K562 (cell line): ENCODE measurements around the gene CASR. TPM values are rescaled to one million over a fixed set of nuclear protein-coding genes. Genes with fewer than 3 reads are reported as not detected.

ENCODE experiments used
- ATAC-seq: fragments of 200-7000 bp; cut with Tn5 transposase; 3 replicates; pipeline ENCODE4 v1.9.1; 2020; ENCODE audit warnings: moderate library complexity
- BruUV-seq: library from RNA; stranded (reverse); fragments of 400-500 nt; replicated peaks from 2 replicates; lab custom pipeline; 2021; lab: Mats Ljungman, UMichigan
- CTCF ChIA-PET: fragments of 300-600 bp; formaldehyde crosslinking; extraction: SDS; loops from one replicate; lab custom pipeline; 2021; ENCODE audit warnings: low intra/inter-chr PET ratio; lab: Yijun Ruan, JAX
- POLR2A ChIA-PET: fragments of 300-600, 350-650 bp; sonication (Branson Sonifier 250); formaldehyde crosslinking; extraction: SDS; loops from one replicate; lab custom pipeline; 2021; ENCODE audit warnings: antibody characterized with exemption, inconsistent platforms; lab: Yijun Ruan, JAX
- DNase-seq, 4 experiments: peaks; one replicate each; pipeline versions ENCODE4 v3.0.0 to v3.0.0-alpha.2; 2011 to 2018; ENCODE audit warnings: low spot score in 3 of 4, mixed read lengths in 3 of 4; ENCODE audit errors: extremely low read depth in 1 of 4
- FAIRE-seq: peaks from 2 replicates; lab custom pipeline; 2011; peaks lifted over from hg19 to GRCh38; lab: Jason Lieb, UNC
- H2AFZ ChIP-seq: 2 replicates; pipeline ENCODE4 v1.6.0; 2011; ENCODE audit warnings: low read depth, low read length, control low read depth, inconsistent platforms
- H3K27ac ChIP-seq: fragments of 200-600 bp; 3 replicates; pipeline ENCODE4 v1.8.0; 2011; ENCODE audit warnings: low read depth, mild to moderate bottlenecking, control low read depth, inconsistent platforms, low read length, moderate library complexity, mixed read lengths; ENCODE audit errors: extremely low read depth
- H3K27me3 ChIP-seq, 2 experiments: fragments of 300-600 bp in 1 of 2; 2 replicates in 1 of 2; 3 replicates in 1 of 2; pipeline versions ENCODE4 v1.6.0 to v1.8.0; 2011; ENCODE audit warnings: inconsistent platforms in 2 of 2, low read length in 2 of 2, mild to moderate bottlenecking in 1 of 2, mixed read lengths in 1 of 2, moderate library complexity in 1 of 2; ENCODE audit not compliant: control insufficient read depth in 2 of 2, insufficient read depth in 2 of 2
- H3K36me3 ChIP-seq: fragments of 300-600 bp; 3 replicates; pipeline ENCODE4 v1.8.0; 2011; ENCODE audit warnings: mild to moderate bottlenecking, low read length, inconsistent platforms; ENCODE audit not compliant: control insufficient read depth, insufficient read depth
- H3K4me1 ChIP-seq, 2 experiments: fragments of 200-600 bp in 1 of 2; replicated peaks in 1 of 2; 2 replicates in 1 of 2; 3 replicates in 1 of 2; pipeline versions ENCODE4 v1.5.1 to v1.8.0; 2011; ENCODE audit warnings: inconsistent platforms in 2 of 2, low read length in 2 of 2, mild to moderate bottlenecking in 1 of 2, mixed read lengths in 1 of 2, moderate library complexity in 1 of 2; ENCODE audit not compliant: control insufficient read depth in 2 of 2, insufficient read depth in 2 of 2
- H3K4me2 ChIP-seq: 2 replicates; pipeline ENCODE4 v1.6.1; 2011; ENCODE audit warnings: low read length, control low read depth, inconsistent platforms, mixed read lengths; ENCODE audit not compliant: insufficient read depth
- H3K4me3 ChIP-seq: fragments of 200-600 bp; sonication (generic), shearing (Covaris generic); 2 replicates; pipeline ENCODE4 v1.5.1; 2016; ENCODE audit warnings: control low read depth, inconsistent platforms
- H3K79me2 ChIP-seq: fragments of 200-600 bp; 3 replicates; pipeline ENCODE4 v1.8.0; 2011; ENCODE audit warnings: low read length, inconsistent platforms; ENCODE audit not compliant: control insufficient read depth, insufficient read depth
- H3K9ac ChIP-seq, 2 experiments: 2 replicates each; pipeline versions ENCODE4 v1.6.0 to v1.6.1; 2011; ENCODE audit warnings: low read depth in 2 of 2, low read length in 2 of 2, control low read depth in 1 of 2, inconsistent platforms in 1 of 2, mild to moderate bottlenecking in 1 of 2, mixed read lengths in 1 of 2; ENCODE audit not compliant: insufficient read depth in 1 of 2
- H3K9me1 ChIP-seq: one replicate; pipeline ENCODE4 v1.6.0; 2011; ENCODE audit warnings: inconsistent platforms, mild to moderate bottlenecking, low read length, moderate library complexity; ENCODE audit not compliant: control insufficient read depth, insufficient read depth
- H3K9me3 ChIP-seq: replicated peaks from 2 replicates; pipeline ENCODE4 v1.5.1; 2011; ENCODE audit warnings: low read depth, low read length, inconsistent platforms; ENCODE audit not compliant: control insufficient read depth, insufficient read depth
- H4K20me1 ChIP-seq: replicated peaks from 2 replicates; pipeline ENCODE4 v1.6.1; 2011; ENCODE audit warnings: low read length, inconsistent platforms, mixed read lengths; ENCODE audit not compliant: control insufficient read depth, insufficient read depth
- TAF7 ChIP-seq: fragments of 450-650 bp; IDR thresholded peaks from 2 replicates; pipeline ENCODE4 v1.6.1; 2016; ENCODE audit warnings: missing genetic modification characterization, missing compliant biosample characterization
- XRCC3 ChIP-seq: fragments of 450-650 bp; IDR thresholded peaks from 2 replicates; pipeline ENCODE4 v1.6.1; 2017; ENCODE audit warnings: mild to moderate bottlenecking, moderate library complexity
- ZNF347 ChIP-seq: fragments of 450-650 bp; formaldehyde crosslinking; IDR thresholded peaks from 2 replicates; pipeline ENCODE4 v1.4.0; 2020; ENCODE audit warnings: low read depth, mild to moderate bottlenecking, moderate library complexity
- ZNF639 ChIP-seq, 2 experiments: fragments of 200-800 bp in 1 of 2; sonication (Bioruptor generic) in 1 of 2; sonication (generic) in 1 of 2; formaldehyde crosslinking in 1 of 2; IDR thresholded peaks in 1 of 2; conservative IDR thresholded peaks in 1 of 2; 2 replicates each; pipeline versions ENCODE4 v1.5.0 to v1.6.1; 2016 to 2020; ENCODE audit warnings: missing compliant biosample characterization in 1 of 2, missing genetic modification characterization in 1 of 2, missing genetic modification reagents in 1 of 2
- WGBS: fragments of 100-300 bp; shearing (Covaris generic); methylation state at CpG from one replicate; pipeline ENCODE4 v1.1.6; 2016; ENCODE audit warnings: low coverage, mixed read lengths; ENCODE audit not compliant: insufficient coverage; ENCODE audit errors: missing lambda C conversion rate; 5-methylcytosine and 5-hydroxymethylcytosine counted together
- in situ Hi-C: fragments of 300-500 bp; cut with MboI; formaldehyde crosslinking; loops from 4 replicates; pipeline ENCODE4 v1.15.0; 2018; ENCODE audit warnings: inconsistent platforms, mixed read lengths
- intact Hi-C: fragments of 100-400 bp; cut with micrococcal nuclease; formaldehyde crosslinking; loops from 2 replicates; pipeline ENCODE4 v1.14.2; 2022
- polyA plus RNA-seq, 8 experiments: library from polyadenylated mRNA; depleted of rRNA in 4 of 8; stranded (reverse) in 5 of 8; unstranded in 3 of 8; fragments of >200 nt; fragmentation: Nextera tagmentation in 2 of 8; fragmentation: Illumina TruSeq in 1 of 8; extraction: Ambion mirVana in 2 of 8; extraction: Trizol in 1 of 8; gene quantifications; 2 replicates each; pipeline versions ENCODE4 v1.2.1 to v1.2.3, GENCODE V29; 2011 to 2014; ENCODE audit warnings: inconsistent platforms in 1 of 8, missing spikeins in 1 of 8
- total RNA-seq, 7 experiments: library from RNA; depleted of rRNA in 6 of 7; stranded (reverse); fragments of >200 nt in 6 of 7; fragmentation: Illumina TruSeq in 2 of 7; extraction: Trizol in 2 of 7; gene quantifications; 2 replicates each; pipeline versions ENCODE4 v1.2.1 to v1.2.3, GENCODE V29; 2011 to 2021; ENCODE audit warnings: low replicate concordance in 1 of 7
- TF ChIP-seq, protein P1 (sequence below), 2 experiments: fragments of 450-650 bp; IDR thresholded peaks; 2 replicates each; pipeline ENCODE4 v1.6.1; 2016

CASR gene
- total and polyA plus RNA-seq, 9 of the 15 experiments (the other 6 are each of a cell fraction or from before 2014, with no cell fraction given): not detected

DNA sequence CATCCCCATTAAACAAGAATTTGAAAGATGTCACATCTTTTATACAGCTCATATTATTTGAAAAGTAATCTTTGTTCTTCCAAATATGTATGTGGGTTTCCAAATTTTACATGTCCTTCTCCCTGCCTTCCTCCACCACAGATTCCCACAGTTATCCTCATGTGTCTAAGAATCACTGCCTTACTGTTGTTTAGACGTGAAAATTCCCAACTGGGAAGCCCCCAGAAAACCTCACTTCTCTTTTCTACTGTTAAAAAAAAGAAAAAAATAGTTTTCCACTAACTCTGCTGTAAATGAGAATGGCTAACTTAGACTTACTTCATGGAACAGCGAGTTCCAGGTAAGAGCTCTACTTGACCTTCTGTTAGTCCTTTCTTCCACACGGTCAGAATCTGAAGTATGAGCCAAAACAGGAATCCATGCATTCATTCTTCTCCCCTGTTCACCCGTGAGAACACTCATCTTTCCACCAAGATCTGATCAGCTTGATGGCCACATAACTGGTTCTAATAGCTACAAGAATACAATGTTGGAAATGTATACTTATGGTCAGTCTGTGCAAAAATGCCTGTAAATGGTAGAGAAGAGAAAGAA, 123.7 kb downstream of the CASR start:
- FAIRE-seq: no peak
- CTCF ChIA-PET: interaction anchor here (0.6 kb wide), 1 partner anchor 762 kb away, joined by 3 read pairs; no protein-coding TSS in a partner anchor
- Histone ChIP-seq H3K27ac (no peak overlapping the region), H3K4me3 (no peak overlapping the region), H4K20me1 (no peaks in the 10 kb centered on the region), H3K9me1 (no peaks in the 10 kb centered on the region), H3K4me1 (no peaks in the 10 kb centered on the region), H2AFZ (no peak overlapping the region), H3K9ac (no peak overlapping the region), H3K79me2 (no peaks in the 10 kb centered on the region), H3K4me2 (no peak overlapping the region), H3K9me3 (no peaks in the 10 kb centered on the region), H3K36me3 (no peaks in the 10 kb centered on the region), H3K27me3 (no peaks in the 10 kb centered on the region; a peak in 1 of 5 replicates)
- no peak for DNase-seq
- intact Hi-C loops: loop anchor here (5.0 kb wide), 1 partner anchor 50 kb away; no protein-coding TSS in a partner anchor
- no peak for ATAC-seq
- WGBS: 0% methylated on average over 4 of the region's 4 CpGs
- no peak for TF ChIP-seq TAF7 (tag)
- BruUV-seq: no TSS peak
- POLR2A ChIA-PET: interaction anchor here (1.2 kb wide), 1 partner anchor 28 kb away, joined by 3 read pairs; no protein-coding TSS in a partner anchor
- in situ Hi-C loops: no loop called here

GRCh38 chr3:122307976-122308375, 124.5 kb downstream of the CASR start:
- Histone ChIP-seq H3K9me1 (no peaks in the 10 kb centered on the region), H3K79me2 (no peaks in the 10 kb centered on the region), H3K27ac (no peak overlapping the region), H3K27me3 (no peaks in the 10 kb centered on the region; a peak in 1 of 5 replicates), H3K9ac (no peak overlapping the region), H3K4me2 (no peak overlapping the region)
- BruUV-seq: no TSS peak
- intact Hi-C loops: loop anchor here (5.0 kb wide), 1 partner anchor 49 kb away; no protein-coding TSS in a partner anchor
- FAIRE-seq: no peak
- CTCF ChIA-PET: no interaction called here
- TF ChIP-seq, protein P1, sequence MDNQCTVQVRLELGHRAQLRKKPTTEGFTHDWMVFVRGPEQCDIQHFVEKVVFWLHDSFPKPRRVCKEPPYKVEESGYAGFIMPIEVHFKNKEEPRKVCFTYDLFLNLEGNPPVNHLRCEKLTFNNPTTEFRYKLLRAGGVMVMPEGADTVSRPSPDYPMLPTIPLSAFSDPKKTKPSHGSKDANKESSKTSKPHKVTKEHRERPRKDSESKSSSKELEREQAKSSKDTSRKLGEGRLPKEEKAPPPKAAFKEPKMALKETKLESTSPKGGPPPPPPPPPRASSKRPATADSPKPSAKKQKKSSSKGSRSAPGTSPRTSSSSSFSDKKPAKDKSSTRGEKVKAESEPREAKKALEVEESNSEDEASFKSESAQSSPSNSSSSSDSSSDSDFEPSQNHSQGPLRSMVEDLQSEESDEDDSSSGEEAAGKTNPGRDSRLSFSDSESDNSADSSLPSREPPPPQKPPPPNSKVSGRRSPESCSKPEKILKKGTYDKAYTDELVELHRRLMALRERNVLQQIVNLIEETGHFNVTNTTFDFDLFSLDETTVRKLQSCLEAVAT (IDR thresholded peaks at IDR 0.05): no peak
- no peak for TF ChIP-seq ZNF639 (CRISPR knock-in tag; conservative IDR thresholded peaks at IDR 0.05 in 1 of 2, IDR thresholded peaks at IDR 0.05 in 1 of 2)
- TF ChIP-seq XRCC3: no peak
- no peak for TF ChIP-seq ZNF347 (CRISPR knock-in tag)
- TF ChIP-seq, all 486 proteins: peak for 0
- no peak overlapping the region for H3K4me3 ChIP-seq
- no peaks in the 10 kb centered on the region for H3K9me3 ChIP-seq
- no peaks in the 10 kb centered on the region for H4K20me1 ChIP-seq
- H2AFZ ChIP-seq: no peak overlapping the region
- H3K36me3 ChIP-seq: no peaks in the 10 kb centered on the region
- POLR2A ChIA-PET: interaction anchor here (1.2 kb wide), 1 partner anchor 27 kb away, joined by 3 read pairs; no protein-coding TSS in a partner anchor
- no peak for ATAC-seq
- in situ Hi-C loops: no loop called here
- no peaks in the 10 kb centered on the region; a peak in 1 of 5 replicates for H3K4me1 ChIP-seq
- no peak for DNase-seq
